Urothelium cell line (cell line): Measurements from ENCODE around the gene ARID1B.

ENCODE experiments used
- DNase-seq: peaks from one replicate; pipeline ENCODE4 v3.0.0; 2011; ENCODE audit warnings: low spot score, mixed read lengths
- FAIRE-seq: peaks from 2 replicates; lab custom pipeline; 2011; peaks lifted over from hg19 to GRCh38; lab: Jason Lieb, UNC

The ARID1B gene

DNA sequence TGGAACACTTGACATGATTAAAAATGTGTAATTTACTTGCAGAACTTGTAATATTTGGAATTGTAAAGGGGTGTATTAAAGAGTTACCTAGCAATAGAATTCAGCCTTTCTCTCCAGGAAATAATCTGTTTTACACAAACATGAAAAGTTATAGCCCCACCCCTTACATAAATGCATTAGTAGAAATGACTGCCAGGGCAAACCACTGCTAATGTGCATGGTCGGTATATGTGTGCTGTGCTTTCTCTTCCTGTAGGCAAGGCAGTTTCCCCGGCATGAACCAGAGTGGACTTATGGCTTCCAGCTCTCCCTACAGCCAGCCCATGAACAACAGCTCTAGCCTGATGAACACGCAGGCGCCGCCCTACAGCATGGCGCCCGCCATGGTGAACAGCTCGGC, 389.6 kb downstream of the ARID1B start:
- FAIRE-seq (no peak), DNase-seq (no peak)

DNA sequence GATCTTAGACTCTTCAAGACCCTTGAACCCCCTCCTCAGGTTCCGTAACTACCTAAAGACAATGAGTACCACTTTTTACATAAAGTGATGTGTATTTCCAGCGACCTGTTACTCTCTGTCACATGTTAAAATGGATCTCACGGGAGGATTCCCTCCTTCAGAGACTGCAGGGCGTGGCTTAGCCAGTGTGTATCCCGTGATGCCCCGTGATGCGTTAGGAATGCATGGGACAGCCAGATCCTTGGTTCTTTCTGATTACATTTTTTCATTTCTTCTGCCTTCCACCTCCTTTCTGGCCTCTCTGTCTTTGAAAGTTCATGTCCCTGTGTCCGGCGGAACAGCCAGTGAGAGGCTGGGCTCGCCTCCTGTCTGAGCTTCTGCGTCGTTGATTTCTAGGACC, 390.7 kb downstream of the ARID1B start:
- DNase-seq (no peak), FAIRE-seq (no peak)

DNA sequence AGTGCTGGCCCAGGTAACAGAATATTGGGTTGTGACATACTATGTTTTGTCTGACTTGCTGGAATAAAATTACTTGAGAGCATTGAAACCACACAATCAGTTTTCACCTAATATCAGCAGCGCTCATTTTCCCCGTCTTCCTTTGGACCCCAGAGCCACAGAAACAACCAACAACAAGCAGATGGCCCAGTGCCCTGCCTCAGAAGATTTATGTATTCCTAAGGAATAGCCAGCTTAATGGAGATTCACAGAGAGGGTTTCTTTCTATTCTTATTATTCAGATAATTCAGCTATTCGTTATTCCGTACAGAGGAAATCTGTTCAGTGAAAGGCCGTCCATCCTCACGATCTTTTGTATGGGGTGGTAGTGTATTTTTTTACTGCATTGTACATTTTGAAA, 391.3 kb downstream of the ARID1B start:
- FAIRE-seq (no peak), DNase-seq (no peak)

DNA sequence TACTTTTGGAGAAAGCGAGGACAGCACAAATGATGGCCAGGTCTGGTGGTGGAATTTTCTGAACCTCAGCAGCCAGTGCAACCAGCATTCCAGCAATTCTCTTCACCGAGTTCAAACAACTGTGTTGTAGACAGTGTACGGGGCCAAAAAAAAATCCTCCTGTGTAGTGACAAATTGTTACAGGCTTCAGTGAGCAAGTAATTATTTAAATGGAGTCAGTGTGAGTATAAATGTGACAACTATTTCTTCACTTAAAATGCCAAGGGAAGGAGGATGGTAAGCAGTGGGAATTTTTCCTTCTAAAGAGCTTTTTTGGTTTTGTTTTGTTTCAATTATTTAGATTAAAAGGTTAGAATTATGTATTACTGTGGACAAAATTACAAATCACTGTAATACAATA, 392.0 kb downstream of the ARID1B start:
- FAIRE-seq (no peak), DNase-seq (no peak)

DNA sequence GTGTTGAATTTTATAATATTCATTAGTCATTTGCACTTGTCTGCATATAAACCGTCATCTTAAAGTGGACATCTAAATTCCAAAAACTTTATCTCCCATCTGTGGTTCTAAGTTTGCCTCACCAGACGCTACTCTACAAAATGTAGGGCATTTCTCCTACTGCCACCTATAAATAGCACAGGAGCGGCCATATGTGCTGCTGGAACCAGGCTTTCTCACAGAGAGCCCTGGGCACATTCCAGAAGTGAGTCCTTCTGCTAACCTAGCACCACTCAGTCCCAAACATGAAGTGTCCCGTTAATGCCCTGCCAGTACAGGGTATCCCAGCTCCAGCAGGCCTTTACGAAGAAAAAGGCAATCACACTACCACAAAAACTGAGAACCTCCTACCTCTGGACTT, 392.5 kb downstream of the ARID1B start:
- DNase-seq (no peak), FAIRE-seq (no peak)

DNA sequence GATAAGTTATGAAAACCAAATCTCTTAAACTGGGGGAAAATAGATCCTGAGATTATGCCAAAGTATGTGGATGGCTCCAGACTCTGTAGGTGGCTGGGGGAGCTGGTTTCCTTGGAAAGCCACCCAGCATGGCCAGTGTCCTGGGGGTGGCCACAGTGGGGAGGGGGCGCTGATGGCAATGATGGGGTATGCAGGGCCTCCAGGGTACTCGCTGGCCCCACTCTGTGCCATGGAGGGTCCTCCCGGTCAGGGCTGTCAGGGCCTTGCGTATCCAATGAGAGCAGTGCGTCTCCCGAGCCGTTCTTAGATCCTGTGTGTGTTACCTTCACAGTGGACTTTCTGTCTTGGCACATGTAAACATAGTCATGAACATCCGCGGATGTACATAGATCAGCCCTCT, 393.4 kb downstream of the ARID1B start:
- no peak for FAIRE-seq

DNA sequence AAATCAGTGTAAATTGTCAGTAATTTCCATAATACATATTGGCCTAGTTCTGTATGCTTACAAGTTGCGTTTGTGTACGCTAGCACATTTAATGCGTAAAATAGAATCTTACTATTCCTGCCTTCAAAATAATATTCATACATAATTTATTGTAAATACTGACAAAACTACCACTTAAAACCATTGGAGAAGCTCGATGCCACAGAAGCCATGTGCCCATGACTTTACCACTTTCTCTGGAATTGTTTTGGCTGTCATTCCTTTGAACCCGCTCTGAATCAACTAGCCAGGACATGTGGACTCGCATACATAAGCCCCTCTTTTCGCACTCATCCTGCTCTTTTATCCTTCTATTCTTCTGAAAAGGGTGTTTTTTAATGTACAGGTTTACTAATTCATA, 394.6 kb downstream of the ARID1B start:
- no peak for FAIRE-seq

More for the DNA sequence above, 393.4 kb downstream of the ARID1B start:
- DNase-seq = no peak

DNA sequence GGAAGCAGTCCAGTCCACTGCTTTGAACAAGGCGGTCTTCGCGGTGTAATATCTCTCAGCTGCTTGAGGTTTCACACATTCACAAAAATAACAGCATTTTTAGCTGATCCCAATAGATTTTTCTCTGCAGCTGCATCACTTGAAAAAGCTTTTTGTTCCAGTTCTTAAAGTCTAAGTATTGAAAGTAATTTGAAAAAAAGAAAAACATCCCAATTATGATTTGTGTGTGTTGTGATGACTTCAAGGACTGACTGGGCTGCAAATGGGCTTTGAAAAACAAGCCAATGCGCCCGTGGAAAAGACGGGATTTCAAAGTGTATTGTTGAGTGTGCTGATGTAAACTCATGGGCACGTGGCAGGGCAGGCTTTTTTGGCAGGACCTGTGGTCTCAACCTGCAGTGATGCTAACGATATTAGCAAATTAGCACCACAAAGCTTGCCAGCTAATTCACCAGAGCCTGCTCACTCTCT, 395.1 kb downstream of the ARID1B start:
- no peak for DNase-seq
- no peak for FAIRE-seq

More for the DNA sequence above, 394.6 kb downstream of the ARID1B start:
- DNase-seq = no peak

DNA sequence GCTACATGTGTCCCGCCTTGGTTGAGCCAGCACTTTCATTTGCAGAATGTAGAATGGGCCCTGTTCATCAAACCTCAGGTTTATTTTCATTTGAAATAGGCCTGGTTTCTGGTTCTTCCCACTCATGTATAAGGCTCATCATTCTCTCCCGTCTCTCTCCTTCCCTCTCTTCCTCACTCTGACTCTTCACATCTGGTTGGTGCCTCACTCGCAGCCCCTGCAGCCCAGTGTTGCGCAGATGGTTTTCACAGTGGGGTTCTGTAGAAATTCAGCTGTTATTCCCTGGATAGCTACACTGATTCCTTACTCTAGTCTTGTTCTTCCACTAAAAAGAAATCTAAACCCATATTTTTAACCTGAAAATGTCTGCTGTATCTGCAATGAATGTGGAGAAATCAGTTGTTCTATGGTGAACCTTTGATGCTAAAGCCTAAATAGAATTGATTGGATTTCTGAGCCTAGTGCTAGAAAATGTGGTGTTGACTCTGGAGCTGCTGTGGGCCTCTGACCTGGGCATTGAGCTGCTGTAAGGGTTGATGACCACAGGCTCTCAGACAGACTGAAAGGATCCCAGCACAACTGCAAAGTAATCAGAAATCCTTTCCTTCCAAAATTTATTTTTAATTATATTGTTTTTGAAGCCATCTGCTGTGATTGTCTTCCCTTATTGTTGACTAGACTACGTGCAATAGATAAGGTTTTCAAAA, 395.8 kb downstream of the ARID1B start:
- no peak for FAIRE-seq
- DNase-seq = no peak

DNA sequence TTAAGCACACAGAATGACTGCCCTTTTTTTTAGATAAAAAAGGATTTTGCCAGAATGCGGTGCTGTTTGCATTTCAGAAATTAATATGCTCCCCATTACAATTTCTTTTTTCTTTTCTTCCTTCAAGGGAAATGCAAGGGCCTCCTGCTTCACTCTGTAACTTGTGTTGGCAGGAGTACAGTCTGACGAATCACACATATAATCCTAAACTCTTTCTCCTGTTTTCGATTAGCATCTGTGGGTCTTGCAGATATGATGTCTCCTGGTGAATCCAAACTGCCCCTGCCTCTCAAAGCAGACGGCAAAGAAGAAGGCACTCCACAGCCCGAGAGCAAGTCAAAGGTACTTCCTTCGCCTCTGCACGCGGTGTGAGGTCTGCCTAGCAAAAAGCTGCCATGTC, 396.6 kb downstream of the ARID1B start:
- DNase-seq (no peak), FAIRE-seq (no peak)

DNA sequence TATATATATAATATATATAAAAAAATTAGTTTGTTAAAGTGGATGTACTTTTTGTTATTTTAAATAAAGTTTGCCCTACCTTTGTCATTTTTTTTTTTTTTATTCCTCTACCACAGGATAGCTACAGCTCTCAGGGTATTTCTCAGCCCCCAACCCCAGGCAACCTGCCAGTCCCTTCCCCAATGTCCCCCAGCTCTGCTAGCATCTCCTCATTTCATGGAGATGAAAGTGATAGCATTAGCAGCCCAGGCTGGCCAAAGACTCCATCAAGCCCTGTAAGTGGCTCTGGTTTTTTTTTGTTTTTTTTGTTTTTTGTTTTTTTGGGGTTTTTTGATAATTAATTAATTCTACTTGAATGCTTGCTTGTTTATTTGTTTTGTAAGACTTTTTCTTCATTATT, 397.6 kb downstream of the ARID1B start:
- DNase-seq (no peak), FAIRE-seq (no peak)

DNA sequence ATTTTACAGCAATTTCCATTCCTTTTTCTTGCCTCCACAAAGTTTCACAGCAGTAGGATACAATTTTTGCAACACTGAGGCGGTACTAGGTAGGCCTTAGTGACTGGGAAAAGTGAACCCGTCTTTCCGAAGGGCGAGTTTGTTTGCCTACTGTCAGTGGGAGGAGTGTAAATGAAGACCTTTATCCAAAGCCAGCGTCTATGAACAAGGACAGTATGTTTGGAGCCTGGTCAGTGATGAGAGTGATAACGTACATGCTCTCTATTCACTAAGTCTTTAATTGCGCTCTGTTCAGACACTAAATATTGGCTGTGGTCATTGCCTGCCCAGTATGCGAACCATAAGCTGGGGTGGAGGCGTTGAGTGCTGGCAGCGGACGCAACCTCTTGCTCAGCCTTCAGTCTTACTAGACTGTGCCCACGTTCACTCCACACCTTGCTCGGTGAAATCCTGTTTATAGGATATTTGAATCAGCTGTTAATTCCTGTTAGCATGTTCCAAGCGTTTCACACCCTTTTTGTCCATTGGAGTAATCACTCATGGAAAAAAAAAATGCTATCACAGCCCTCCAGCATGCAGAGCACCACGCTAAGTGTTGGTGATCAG, 400.7 kb downstream of the ARID1B start:
- FAIRE-seq (no peak), DNase-seq (no peak)

DNA sequence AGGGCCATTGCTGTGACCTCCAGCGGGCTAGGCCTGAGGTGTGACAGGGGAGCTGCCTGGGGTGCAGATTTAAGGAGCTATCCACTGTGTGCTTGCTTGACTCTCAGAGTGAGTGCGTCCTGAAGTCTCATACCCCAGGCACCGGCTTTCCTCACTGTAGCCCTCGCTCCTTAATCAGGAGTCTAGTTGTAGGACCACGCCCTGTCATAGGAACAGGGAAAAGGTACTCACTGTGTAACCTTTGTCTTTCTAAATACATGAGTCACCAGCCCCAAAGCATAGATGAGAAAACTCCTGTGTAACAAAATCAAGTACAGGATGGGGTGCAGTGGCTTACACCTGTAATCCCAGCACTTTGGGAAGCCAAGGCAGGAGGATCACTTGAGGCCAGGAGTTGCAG, 404.5 kb downstream of the ARID1B start:
- no peak for FAIRE-seq
- no peak for DNase-seq

DNA sequence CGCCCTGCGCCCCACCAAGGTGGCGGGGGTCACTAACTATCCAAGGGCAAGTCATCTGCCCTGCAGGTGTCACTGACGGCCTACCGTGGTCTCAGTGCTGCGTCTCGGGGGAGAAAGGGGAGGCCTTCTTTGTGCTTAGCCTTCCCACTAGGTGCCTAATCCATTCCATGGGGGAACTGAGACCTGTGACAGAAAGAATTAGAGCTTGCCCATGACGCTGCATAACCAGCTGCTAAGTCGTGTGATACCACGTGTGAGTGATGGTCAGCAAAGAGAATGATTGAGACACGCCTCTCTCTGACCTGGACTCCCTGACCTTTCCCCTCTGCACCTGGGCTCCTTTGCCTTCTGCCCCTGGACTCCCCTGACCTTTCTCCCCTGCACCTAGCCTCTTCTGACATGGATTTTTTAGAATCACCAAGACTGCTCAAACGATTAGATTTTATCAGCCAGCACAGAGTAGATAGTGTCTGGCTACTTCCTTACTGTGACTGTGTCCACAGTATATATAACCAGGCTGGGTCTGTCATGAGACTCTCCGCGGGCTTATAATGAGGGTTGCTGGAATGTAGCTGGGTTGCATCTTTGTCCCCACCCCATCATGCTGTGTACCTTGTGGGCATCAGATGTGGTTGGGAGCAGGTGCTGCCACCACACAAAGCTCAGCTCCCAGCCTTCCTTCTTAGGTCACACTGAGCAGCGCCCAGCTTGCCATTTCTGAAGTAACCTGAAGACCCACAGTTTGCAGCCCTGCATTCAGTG, 405.5 kb downstream of the ARID1B start:
- DNase-seq (no peak), FAIRE-seq (no peak)

DNA sequence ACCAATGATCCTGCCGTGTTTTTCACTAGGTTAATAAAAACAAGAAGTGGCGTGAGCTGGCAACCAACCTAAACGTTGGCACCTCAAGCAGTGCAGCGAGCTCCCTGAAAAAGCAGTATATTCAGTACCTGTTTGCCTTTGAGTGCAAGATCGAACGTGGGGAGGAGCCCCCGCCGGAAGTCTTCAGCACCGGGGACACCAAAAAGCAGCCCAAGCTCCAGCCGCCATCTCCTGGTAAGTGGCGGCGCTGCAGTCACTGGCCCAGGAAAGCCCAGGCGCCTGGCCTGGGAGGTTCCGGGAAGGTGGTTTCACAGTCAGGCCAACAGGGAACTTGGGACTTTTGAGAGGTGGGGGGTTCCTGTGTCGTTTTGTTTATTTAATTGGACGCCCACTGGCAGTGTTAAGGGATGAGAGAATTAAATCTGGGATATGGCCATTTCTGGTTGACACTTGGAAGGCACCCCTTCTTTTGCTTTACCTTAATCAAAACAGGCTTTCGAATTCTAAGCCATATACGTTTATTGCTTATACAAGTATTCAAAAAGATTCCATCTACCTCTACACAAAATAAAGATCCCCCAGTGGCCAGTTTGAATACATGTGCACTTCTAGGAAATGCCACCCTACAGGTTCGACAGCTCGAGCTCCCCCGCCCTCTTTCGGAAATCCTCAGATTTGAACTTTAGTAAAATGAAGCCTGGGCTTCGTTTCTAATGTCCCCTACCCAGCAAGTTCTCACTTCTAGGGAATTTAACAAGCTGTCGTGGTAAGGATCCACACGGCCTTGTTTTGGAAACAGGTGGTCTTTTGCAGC, 407.2 kb downstream of the ARID1B start:
- FAIRE-seq (no peak), DNase-seq (peak; percentile 78)

DNA sequence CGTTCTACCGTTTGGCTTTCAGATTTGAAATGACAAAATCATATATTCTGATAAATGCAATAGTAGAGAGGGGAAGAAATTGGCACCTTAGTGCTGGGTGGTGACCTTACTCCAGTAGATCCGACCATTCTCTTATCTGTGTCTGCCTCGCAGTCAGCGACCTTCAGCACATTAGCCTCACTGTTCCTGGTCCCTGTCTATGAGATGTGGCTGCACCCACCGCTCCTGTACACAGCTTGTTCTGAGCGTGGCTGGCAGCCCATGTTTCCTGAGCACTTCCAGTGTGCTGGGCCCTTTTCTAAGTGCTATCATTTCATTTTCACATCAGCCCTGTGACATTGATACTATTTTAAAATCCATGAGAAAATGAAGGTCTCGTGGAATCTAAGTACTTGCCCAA, 408.0 kb downstream of the ARID1B start:
- no peak for DNase-seq
- no peak for FAIRE-seq

DNA sequence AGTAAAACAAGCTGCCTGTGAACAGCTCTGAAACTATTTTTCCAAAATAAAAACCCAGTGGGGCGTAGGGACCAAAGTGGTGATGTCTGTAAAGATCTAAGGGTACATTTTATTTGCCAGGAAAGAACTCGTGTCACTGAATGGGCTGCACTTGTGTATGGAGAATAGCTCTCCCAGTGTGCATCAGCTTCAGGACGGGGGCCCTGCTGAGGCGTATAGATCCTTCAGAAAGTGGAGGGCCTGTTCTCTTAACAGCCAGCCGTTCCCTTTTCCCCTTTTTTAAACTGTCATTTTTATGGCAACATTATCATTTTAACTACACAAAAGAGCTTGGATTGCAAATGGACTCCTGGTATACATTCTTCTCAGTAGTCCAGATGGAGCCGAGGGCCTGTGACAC, 408.8 kb downstream of the ARID1B start:
- DNase-seq = no peak
- FAIRE-seq = no peak

DNA sequence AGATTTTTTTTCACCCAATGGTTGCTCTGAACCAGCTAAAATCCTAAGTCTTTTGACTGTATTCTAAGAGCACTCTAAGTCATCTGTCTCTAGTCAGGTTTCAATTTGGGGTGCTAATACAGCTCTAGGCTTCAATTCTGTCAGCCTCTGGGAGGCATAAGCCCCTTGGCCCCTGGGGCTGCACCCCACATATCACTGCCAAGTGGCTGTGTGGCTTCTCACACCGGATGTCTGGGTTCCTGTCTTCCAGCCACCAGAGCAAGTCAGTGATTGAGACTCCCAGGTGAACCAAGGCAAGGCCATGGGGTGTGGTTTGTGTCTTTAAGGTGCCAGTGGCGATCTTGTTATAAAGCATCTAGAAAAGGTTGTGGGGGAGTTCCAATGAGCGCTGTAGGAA, 409.6 kb downstream of the ARID1B start:
- FAIRE-seq = no peak
- no peak for DNase-seq

DNA sequence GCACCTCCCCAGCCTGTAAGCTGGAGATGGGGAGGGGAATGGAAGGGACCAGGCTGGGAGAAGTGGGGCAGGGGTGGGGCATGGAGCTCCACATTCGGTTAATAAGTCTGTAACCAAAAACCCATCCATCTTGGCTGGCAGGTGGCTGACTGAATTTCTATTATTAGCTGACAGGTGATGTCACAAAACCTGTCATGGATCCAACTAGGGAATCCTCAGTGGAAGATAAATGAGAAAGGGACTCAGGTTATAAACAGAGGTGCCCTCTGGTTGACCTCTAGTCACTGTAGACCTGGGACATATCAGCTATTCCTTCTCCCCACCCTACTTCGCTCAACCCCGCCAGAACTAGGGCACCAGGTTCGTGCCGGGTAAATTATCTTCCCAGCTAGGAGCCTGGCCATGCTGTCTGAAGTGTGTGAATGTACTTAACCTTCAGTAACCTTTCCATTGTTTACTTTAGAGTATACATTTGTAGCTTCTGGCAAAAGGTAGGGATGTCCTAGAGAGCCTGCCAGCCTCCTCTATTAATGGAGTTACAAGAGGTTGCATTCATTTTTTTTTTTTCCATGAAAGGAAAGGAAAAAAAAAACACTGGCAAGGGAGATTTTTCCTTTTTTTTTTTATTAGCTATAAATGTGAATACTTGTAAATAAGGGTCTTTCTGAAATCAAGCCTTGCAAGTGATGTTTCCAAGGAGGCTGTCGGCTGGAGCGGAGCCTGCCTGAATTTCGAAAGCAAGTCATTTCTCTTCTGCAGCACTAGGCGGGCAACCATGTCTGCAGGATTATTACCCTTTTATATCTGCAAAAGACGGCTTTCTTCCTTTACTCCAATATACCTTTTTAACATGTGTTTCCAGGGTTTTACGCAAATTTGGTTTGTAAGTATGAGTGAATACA, 410.3 kb downstream of the ARID1B start:
- FAIRE-seq (no peak), DNase-seq (no peak)

DNA sequence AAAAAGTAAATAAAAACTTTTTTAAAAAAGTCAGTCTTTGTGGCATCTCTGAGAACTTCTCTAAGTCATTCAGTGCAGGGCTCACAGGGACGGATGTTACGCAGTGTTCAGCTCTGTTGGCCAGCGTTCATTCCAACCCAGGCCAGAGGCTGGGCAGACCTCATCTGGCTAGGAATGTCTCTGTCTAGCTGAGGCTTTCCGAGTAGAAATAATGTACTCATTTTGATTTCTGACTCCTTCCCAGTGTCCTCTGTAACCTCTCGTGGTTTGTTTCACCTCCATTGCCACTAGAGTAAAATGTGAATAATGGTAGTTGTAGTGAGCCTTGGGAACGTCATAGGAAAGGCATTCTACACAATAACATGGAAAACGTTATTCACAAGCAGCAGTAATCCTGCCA, 411.0 kb downstream of the ARID1B start:
- no peak for FAIRE-seq
- DNase-seq = no peak
